Measurements from ENCODE around the gene SUN1.

Gene SUN1

DNA sequence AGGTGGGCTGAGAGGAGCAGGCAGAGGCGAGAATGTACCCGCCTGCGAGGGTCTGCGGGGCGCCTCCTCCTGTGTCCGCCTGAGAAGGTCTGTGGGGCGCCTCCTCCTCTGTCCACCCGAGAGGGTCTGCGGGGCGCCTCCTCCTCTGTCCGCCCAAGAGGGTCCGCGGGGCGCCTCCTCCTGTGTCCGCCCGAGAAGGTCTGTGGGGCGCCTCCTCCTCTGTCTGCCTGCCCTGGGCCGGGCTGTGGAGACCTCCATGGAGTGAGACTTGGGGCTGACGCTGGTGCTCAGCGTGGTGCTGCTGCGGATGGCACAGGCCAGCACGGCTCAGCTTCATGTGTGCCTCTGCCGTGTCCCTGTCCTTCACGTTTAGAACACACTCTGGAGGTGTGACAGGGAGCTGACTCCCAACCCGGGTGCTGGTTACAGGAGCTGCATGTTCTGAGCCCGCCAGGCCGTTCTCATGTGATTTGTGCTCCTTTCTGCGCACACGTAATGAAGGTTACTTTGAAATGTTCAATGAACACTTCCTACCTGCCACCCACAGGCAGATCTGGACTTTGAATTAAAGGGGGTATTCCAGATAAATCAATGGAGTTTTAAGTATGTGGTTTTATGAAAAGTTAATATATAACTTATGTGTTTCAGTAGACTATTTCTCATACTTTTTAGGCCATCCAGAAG lies 23.6 kb downstream of the SUN1 start:
- Histone ChIP-seq H3K9me3 (ENCODE audit: control insufficient read depth, low read length) (no peaks in the 10 kb centered on the region), H3K36me3 (ENCODE audit: control insufficient read depth, insufficient read depth, low read length) (peaks cover 84% of the 10 kb centered on the region), H3K27ac (ENCODE audit: insufficient read depth, low read length, poor library complexity, severe bottlenecking) (no peak overlapping the region), H3K4me1 (ENCODE audit: control insufficient read depth, insufficient read depth, low read length, poor library complexity, severe bottlenecking) (no peaks in the 10 kb centered on the region), H3K4me3 (ENCODE audit: insufficient read depth, low read depth, low read length, poor library complexity, severe bottlenecking) (no peak overlapping the region), H3K27me3 (replicated peaks; ENCODE audit: control insufficient read depth, insufficient read depth, low read length, poor library complexity, severe bottlenecking) (no peaks in the 10 kb centered on the region)
- no peak for DNase-seq

DNA sequence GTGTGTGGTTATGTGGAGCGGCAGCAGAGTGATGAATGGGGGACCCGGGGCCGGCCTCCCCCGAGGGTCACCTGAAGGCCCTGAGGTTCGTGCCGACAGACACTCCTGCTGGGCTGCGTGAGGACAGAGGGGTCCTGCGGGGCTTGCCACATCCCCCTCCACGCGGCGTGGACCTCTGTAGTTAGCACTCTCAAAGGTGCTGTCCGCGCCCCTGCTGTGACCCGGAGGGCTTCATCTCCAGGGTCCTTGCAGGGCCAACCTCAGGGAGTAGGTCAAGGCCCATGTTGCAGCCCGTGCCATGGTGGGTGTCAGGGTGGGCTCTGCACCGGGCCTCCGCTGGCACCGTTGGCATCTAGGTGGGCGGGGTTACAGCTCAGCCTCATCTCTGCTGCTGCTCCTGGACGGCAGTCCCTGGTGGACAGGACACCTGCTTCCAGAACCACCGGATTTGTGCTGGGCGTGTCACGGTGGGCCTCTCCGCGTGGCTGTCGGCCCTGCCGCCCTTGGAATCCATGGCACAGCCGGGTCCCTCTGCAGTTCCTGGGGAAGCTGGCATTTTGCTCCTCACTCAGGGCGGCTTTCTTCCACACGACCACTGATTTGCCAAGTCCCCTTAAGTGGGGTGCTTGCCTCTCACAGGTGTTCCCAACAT lies 24.3 kb downstream of the SUN1 start:
- Histone ChIP-seq H3K4me3 (ENCODE audit: insufficient read depth, low read depth, low read length, poor library complexity, severe bottlenecking) (no peak overlapping the region), H3K27me3 (replicated peaks; ENCODE audit: control insufficient read depth, insufficient read depth, low read length, poor library complexity, severe bottlenecking) (no peaks in the 10 kb centered on the region), H3K27ac (ENCODE audit: insufficient read depth, low read length, poor library complexity, severe bottlenecking) (no peak overlapping the region), H3K9me3 (ENCODE audit: control insufficient read depth, low read length) (no peaks in the 10 kb centered on the region), H3K36me3 (ENCODE audit: control insufficient read depth, insufficient read depth, low read length) (peaks cover 88% of the 10 kb centered on the region), H3K4me1 (ENCODE audit: control insufficient read depth, insufficient read depth, low read length, poor library complexity, severe bottlenecking) (no peaks in the 10 kb centered on the region)
- no peak for DNase-seq

DNA sequence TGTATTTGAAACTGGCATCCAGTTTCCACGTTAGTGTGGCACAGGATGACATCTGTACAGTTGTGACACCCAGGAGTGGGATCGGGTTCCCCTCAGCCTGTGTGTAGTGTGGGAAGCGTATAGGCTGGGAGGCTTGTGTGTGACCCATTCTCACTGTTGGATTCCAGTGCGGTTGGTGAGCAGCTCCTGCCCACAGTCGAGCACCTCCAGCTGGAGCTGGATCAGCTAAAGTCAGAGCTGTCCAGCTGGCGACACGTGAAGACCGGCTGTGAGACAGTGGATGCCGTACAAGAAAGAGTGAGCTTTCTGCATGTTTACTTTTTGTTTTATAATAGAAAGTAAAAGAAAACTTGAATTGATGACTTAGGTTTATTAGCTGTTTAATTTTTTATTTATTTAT lies 25.4 kb downstream of the SUN1 start:
- no peaks in the 10 kb centered on the region for H3K4me1 ChIP-seq (ENCODE audit: control insufficient read depth, insufficient read depth, low read length, poor library complexity, severe bottlenecking)
- H3K36me3 ChIP-seq (ENCODE audit: control insufficient read depth, insufficient read depth, low read length), result peaks cover 87% of the 10 kb centered on the region
- no peak for DNase-seq
- no peaks in the 10 kb centered on the region for H3K9me3 ChIP-seq (ENCODE audit: control insufficient read depth, low read length)
- H3K4me3 ChIP-seq (ENCODE audit: insufficient read depth, low read depth, low read length, poor library complexity, severe bottlenecking), result no peak overlapping the region
- H3K27me3 ChIP-seq (replicated peaks; ENCODE audit: control insufficient read depth, insufficient read depth, low read length, poor library complexity, severe bottlenecking), result no peaks in the 10 kb centered on the region
- no peak overlapping the region for H3K27ac ChIP-seq (ENCODE audit: insufficient read depth, low read length, poor library complexity, severe bottlenecking)

DNA sequence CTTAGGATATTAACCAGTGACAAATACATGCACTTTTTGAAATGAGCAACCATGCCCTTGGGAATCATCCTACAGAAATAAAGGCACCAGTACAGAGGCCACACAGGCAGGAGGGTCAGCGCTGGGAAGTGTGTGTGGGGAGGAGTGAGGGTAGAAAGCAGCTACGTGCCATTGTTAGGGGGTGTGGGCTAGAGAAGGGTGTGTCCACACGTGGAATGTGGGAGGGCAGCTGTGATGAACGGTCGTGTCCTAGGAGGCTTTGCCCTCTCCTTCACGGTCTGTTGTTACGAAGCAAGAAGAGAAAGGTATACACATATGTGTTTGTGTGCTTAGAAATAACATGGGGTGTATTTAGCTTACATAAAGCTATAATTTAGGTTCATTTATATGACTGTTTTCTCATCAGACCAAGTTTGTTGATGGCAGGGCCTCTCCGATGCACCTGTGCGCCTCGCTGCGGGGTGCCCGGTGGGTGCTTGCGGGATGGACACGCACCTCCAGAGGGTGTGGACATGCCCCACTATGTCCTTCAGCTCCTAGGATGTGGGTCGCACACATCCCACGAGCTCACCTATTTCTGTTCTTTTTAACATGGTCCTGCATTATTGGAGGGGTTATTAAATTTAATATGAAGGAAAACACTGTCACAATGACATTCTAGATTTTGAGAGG lies 27.2 kb downstream of the SUN1 start:
- H3K4me3 ChIP-seq (ENCODE audit: insufficient read depth, low read depth, low read length, poor library complexity, severe bottlenecking), result no peak overlapping the region
- no peaks in the 10 kb centered on the region for H3K4me1 ChIP-seq (ENCODE audit: control insufficient read depth, insufficient read depth, low read length, poor library complexity, severe bottlenecking)
- H3K36me3 ChIP-seq (ENCODE audit: control insufficient read depth, insufficient read depth, low read length), result peaks cover 69% of the 10 kb centered on the region
- H3K27me3 ChIP-seq (replicated peaks; ENCODE audit: control insufficient read depth, insufficient read depth, low read length, poor library complexity, severe bottlenecking), result no peaks in the 10 kb centered on the region
- DNase-seq, result no peak
- H3K9me3 ChIP-seq (ENCODE audit: control insufficient read depth, low read length), result no peaks in the 10 kb centered on the region
- no peak overlapping the region for H3K27ac ChIP-seq (ENCODE audit: insufficient read depth, low read length, poor library complexity, severe bottlenecking)

DNA sequence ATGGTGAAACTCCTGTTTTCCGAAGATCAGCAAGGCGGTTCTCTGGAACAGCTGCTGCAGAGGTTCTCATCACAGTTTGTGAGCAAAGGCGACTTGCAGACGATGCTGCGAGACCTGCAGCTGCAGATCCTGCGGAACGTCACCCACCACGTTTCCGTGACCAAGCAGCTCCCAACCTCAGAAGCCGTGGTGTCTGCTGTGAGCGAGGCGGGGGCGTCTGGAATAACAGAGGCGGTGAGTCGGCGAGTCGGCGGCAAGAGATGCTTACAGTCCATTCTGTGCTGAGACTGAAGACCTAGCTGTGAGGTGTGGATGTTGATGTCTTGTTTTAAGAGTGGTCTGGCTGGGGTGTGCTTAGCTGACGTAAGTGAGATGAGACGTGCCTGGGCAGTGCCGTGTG lies 27.9 kb downstream of the SUN1 start:
- DNase-seq, result no peak
- Histone ChIP-seq H3K36me3 (ENCODE audit: control insufficient read depth, insufficient read depth, low read length) (peaks cover 63% of the 10 kb centered on the region), H3K9me3 (ENCODE audit: control insufficient read depth, low read length) (no peaks in the 10 kb centered on the region), H3K27ac (ENCODE audit: insufficient read depth, low read length, poor library complexity, severe bottlenecking) (no peak overlapping the region), H3K27me3 (replicated peaks; ENCODE audit: control insufficient read depth, insufficient read depth, low read length, poor library complexity, severe bottlenecking) (no peaks in the 10 kb centered on the region), H3K4me3 (ENCODE audit: insufficient read depth, low read depth, low read length, poor library complexity, severe bottlenecking) (no peak overlapping the region), H3K4me1 (ENCODE audit: control insufficient read depth, insufficient read depth, low read length, poor library complexity, severe bottlenecking) (no peaks in the 10 kb centered on the region)

DNA sequence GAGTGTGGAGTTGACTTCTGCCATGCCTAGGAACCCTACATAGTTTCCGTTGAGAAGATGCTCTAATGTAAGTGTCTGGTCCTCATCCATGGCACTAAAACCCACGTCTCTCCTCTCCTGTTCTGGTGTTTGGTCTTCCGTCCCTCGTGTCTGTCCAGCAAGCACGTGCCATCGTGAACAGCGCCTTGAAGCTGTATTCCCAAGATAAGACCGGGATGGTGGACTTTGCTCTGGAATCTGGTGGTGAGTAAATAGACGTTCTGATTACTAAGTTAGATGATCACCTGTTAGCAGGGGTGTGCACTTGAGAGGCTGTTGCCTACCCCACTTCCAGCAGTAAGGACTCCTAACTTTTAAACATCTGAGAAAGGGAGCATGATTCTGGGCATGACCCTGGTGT lies 28.9 kb downstream of the SUN1 start:
- Histone ChIP-seq H3K4me1 (ENCODE audit: control insufficient read depth, insufficient read depth, low read length, poor library complexity, severe bottlenecking) (no peaks in the 10 kb centered on the region), H3K27me3 (replicated peaks; ENCODE audit: control insufficient read depth, insufficient read depth, low read length, poor library complexity, severe bottlenecking) (no peaks in the 10 kb centered on the region), H3K27ac (ENCODE audit: insufficient read depth, low read length, poor library complexity, severe bottlenecking) (no peak overlapping the region), H3K9me3 (ENCODE audit: control insufficient read depth, low read length) (no peaks in the 10 kb centered on the region), H3K4me3 (ENCODE audit: insufficient read depth, low read depth, low read length, poor library complexity, severe bottlenecking) (no peak overlapping the region), H3K36me3 (ENCODE audit: control insufficient read depth, insufficient read depth, low read length) (peaks cover 63% of the 10 kb centered on the region)
- DNase-seq, result no peak

DNA sequence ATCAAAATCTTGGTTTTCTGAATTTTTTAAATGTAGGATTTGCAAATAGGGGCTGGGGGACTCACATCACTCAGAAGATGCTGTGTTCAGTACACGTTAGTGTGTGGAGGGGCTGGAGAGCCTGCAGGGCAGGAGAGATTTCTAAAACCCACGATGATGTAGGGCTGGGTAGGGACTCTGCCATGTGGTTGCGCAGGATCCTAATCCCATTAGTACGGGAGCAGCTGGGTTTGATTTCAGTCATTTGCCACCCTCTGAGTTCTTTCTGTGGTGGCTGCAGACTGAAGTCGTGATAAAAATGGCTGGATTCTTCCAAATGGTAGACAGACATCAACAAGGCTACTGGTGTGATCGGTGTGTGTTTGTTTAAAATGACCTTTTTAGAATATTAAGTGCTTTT lies 29.9 kb downstream of the SUN1 start:
- Histone ChIP-seq H3K4me1 (ENCODE audit: control insufficient read depth, insufficient read depth, low read length, poor library complexity, severe bottlenecking) (no peaks in the 10 kb centered on the region), H3K27ac (ENCODE audit: insufficient read depth, low read length, poor library complexity, severe bottlenecking) (no peak overlapping the region), H3K4me3 (ENCODE audit: insufficient read depth, low read depth, low read length, poor library complexity, severe bottlenecking) (no peak overlapping the region), H3K36me3 (ENCODE audit: control insufficient read depth, insufficient read depth, low read length) (peaks cover 60% of the 10 kb centered on the region), H3K9me3 (ENCODE audit: control insufficient read depth, low read length) (no peaks in the 10 kb centered on the region), H3K27me3 (replicated peaks; ENCODE audit: control insufficient read depth, insufficient read depth, low read length, poor library complexity, severe bottlenecking) (no peaks in the 10 kb centered on the region)
- no peak for DNase-seq

DNA sequence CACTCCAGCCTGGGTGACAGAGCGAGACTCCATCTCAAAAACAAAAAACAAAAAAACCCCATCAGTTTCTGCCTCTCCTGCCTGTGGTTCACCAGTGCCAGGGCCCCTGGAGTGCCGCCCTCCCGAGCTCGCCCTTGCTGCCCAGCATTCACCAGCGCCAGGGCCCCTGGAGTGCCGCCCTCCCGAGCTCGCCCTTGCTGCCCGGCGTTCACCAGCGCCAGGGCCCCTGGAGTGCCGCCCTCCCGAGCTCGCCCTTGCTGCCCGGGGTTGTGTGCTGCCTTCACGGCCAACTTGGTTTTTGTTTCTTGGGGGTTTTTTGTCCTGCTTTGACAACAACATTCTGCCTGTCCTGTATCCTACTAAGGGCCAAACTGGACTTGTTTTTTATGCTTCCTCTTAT lies 30.8 kb downstream of the SUN1 start:
- Histone ChIP-seq H3K4me3 (ENCODE audit: insufficient read depth, low read depth, low read length, poor library complexity, severe bottlenecking) (no peak overlapping the region), H3K4me1 (ENCODE audit: control insufficient read depth, insufficient read depth, low read length, poor library complexity, severe bottlenecking) (no peaks in the 10 kb centered on the region), H3K9me3 (ENCODE audit: control insufficient read depth, low read length) (no peaks in the 10 kb centered on the region), H3K27ac (ENCODE audit: insufficient read depth, low read length, poor library complexity, severe bottlenecking) (no peak overlapping the region), H3K27me3 (replicated peaks; ENCODE audit: control insufficient read depth, insufficient read depth, low read length, poor library complexity, severe bottlenecking) (no peaks in the 10 kb centered on the region), H3K36me3 (ENCODE audit: control insufficient read depth, insufficient read depth, low read length) (peaks cover 63% of the 10 kb centered on the region)
- no peak for DNase-seq

DNA sequence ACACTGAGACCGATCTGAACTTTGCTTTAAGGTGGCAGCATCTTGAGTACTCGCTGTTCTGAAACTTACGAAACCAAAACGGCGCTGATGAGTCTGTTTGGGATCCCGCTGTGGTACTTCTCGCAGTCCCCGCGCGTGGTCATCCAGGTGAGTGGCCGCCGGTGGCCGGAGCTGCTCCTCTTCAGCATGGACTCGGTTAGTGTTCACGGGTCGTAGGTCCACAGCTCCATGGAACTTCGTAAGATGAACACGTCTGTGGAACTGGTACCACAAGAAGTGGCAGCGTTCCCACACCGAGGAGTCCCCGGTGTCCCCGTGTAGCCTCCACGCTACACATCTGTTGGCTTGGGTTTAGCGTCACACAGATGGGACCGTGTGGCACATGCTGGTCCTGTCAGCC lies 33.6 kb downstream of the SUN1 start:
- Histone ChIP-seq H3K4me1 (ENCODE audit: control insufficient read depth, insufficient read depth, low read length, poor library complexity, severe bottlenecking) (no peaks in the 10 kb centered on the region), H3K9me3 (ENCODE audit: control insufficient read depth, low read length) (no peaks in the 10 kb centered on the region), H3K27ac (ENCODE audit: insufficient read depth, low read length, poor library complexity, severe bottlenecking) (no peak overlapping the region), H3K36me3 (ENCODE audit: control insufficient read depth, insufficient read depth, low read length) (peaks cover 48% of the 10 kb centered on the region), H3K27me3 (replicated peaks; ENCODE audit: control insufficient read depth, insufficient read depth, low read length, poor library complexity, severe bottlenecking) (no peaks in the 10 kb centered on the region), H3K4me3 (ENCODE audit: insufficient read depth, low read depth, low read length, poor library complexity, severe bottlenecking) (no peak overlapping the region)
- DNase-seq, result no peak

DNA sequence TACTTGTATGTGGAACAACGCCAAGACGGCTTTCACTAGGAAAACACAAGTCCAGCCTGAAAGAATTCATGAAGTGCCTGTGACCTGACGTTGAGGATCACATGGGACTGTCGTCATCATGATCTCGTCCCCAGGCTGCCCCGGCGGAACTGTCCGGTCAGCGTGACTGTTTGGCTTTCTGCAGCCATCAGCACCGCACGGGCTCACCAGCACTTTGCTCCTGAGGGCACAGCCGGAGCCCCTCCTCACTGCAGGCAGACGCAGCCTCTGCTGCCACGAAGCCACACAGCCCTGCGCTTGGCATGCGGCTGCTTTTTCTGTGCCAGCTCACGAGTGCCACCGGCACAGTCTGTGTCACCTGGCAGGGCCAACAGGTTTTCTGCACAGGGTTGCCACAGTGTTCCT lies 34.7 kb downstream of the SUN1 start:
- Histone ChIP-seq H3K36me3 (ENCODE audit: control insufficient read depth, insufficient read depth, low read length) (peaks cover 39% of the 10 kb centered on the region), H3K9me3 (ENCODE audit: control insufficient read depth, low read length) (no peaks in the 10 kb centered on the region), H3K27ac (ENCODE audit: insufficient read depth, low read length, poor library complexity, severe bottlenecking) (no peak overlapping the region), H3K4me1 (ENCODE audit: control insufficient read depth, insufficient read depth, low read length, poor library complexity, severe bottlenecking) (no peaks in the 10 kb centered on the region), H3K4me3 (ENCODE audit: insufficient read depth, low read depth, low read length, poor library complexity, severe bottlenecking) (no peak overlapping the region), H3K27me3 (replicated peaks; ENCODE audit: control insufficient read depth, insufficient read depth, low read length, poor library complexity, severe bottlenecking) (no peaks in the 10 kb centered on the region)
- no peak for DNase-seq

Data from effector memory CD4-positive, alpha-beta T cell (primary cell).